Activated CD8-positive, alpha-beta T cell treated with anti-CD3 and anti-CD28 coated beads for 36 hours (primary cell): ENCODE measurements around the gene MRTO4. TPM values are rescaled to one million over a fixed set of nuclear protein-coding genes. Genes with fewer than 3 reads are reported as not detected.

Experiments
- ATAC-seq: fragments of 200-7000 bp; cut with Tn5 transposase; one replicate; pipeline ENCODE4 v1.10.0; 2021; ENCODE audit warnings: mild to moderate bottlenecking, moderate library complexity
- CTCF ChIA-PET: fragments of 350-600 bp; sonication (Branson Sonifier 250); formaldehyde crosslinking; loops from one replicate; lab custom pipeline; 2021; ENCODE audit warnings: antibody characterized with exemption; lab: Charles Lee
- POLR2A ChIA-PET: fragments of 350-600 bp; sonication (Branson Sonifier 250); formaldehyde crosslinking; loops from one replicate; lab custom pipeline; 2021; ENCODE audit warnings: antibody characterized with exemption; lab: Charles Lee
- DNase-seq: peaks from one replicate; pipeline ENCODE4 v3.0.0-alpha.2; 2020
- H3K27ac Mint-ChIP-seq: one replicate; pipeline ENCODE4 v1.8.0; 2021; ENCODE audit warnings: mild to moderate bottlenecking, mixed read lengths
- H3K27me3 Mint-ChIP-seq: one replicate; pipeline ENCODE4 v1.8.0; 2021; ENCODE audit warnings: mixed read lengths
- H3K36me3 Mint-ChIP-seq: one replicate; pipeline ENCODE4 v1.8.0; 2021; ENCODE audit warnings: low read depth, mixed read lengths
- H3K4me1 Mint-ChIP-seq: one replicate; pipeline ENCODE4 v1.8.0; 2021; ENCODE audit warnings: low read depth, mixed read lengths
- H3K4me3 Mint-ChIP-seq: one replicate; pipeline ENCODE4 v1.8.0; 2021; ENCODE audit warnings: mild to moderate bottlenecking, moderate library complexity, mixed read lengths
- H3K9me3 Mint-ChIP-seq: one replicate; pipeline ENCODE4 v1.8.0; 2021; ENCODE audit warnings: mixed read lengths
- CTCF ChIP-seq: fragments of 200-600 bp; IDR thresholded peaks from one replicate; pipeline ENCODE4 v1.8.0; 2022; ENCODE audit warnings: antibody characterized with exemption, mild to moderate bottlenecking
- intact Hi-C: fragments of 100-400 bp; cut with micrococcal nuclease; formaldehyde crosslinking; loops from one replicate; pipeline ENCODE4 v1.10.0; 2022
- total RNA-seq, 2 experiments: library from RNA; stranded (reverse); gene quantifications; one replicate each; pipeline ENCODE4 v1.2.3, GENCODE V29; 2021

MRTO4 gene
- total RNA-seq, 2 experiments from 2014 or later, result 90.9 to 93.4 TPM

- H3K4me3 Mint-ChIP-seq, result no peak overlapping the region
- H3K4me1 Mint-ChIP-seq, result peaks cover 28% of the 10 kb centered on the region
- H3K27me3 Mint-ChIP-seq, result no peaks in the 10 kb centered on the region
- H3K27ac Mint-ChIP-seq, result peak overlapping the region; percentile 80
- no peaks in the 10 kb centered on the region for H3K9me3 Mint-ChIP-seq
- DNase-seq (no peak), ATAC-seq (no peak)
- intact Hi-C loops, result no loop called here
- CTCF ChIA-PET, result no interaction called here
- H3K36me3 Mint-ChIP-seq, result peaks cover 55% of the 10 kb centered on the region
- no peak for TF ChIP-seq CTCF
- POLR2A ChIA-PET, result no interaction called here
Measured at GRCh38 chr1:19258353-19258752, 6.7 kb downstream of the MRTO4 start.

- no peak for TF ChIP-seq CTCF
- CTCF ChIA-PET, result interaction anchor here (1.5 kb wide), 1 partner anchor 393 kb away, joined by 3 read pairs; no protein-coding TSS in a partner anchor
- Mint-ChIP-seq H3K27me3 (no peaks in the 10 kb centered on the region), H3K9me3 (no peaks in the 10 kb centered on the region), H3K4me3 (no peak overlapping the region), H3K27ac (no peak overlapping the region), H3K4me1 (peaks cover 17% of the 10 kb centered on the region), H3K36me3 (peaks cover 41% of the 10 kb centered on the region)
- intact Hi-C loops, result loop anchor here (10.0 kb wide), 1 partner anchor 394 kb away; no protein-coding TSS in a partner anchor
- DNase-seq, result no peak
- POLR2A ChIA-PET, result interaction anchor here (0.6 to 6.3 kb wide), 6 partner anchors 9 to 377 kb away, joined by 3 to 41 read pairs (median 3); partner anchors contain the start of genes EMC1 and MRTO4
- no peak for ATAC-seq
Measured at GRCh38 chr1:19260211-19261138, 8.9 kb downstream of the MRTO4 start.

DNA sequence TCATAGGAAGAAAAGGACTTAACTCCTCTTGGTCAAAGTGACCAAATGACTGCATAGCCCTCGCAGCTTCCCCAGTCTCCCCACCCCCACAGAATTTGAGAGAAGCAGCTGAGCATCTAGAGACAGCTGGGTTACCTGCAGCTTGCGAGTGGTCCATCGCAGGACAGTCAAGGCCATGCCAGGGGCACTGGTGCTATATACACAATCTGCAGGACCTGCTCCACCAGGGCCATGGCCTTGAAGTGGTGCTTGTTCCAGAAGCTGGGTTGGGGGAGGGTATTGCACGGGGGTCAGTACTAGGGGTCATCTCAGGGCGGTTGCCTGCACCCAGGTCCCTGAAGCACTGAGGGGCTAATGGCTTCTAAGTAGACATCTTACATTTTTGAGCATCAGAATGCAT is 10.4 kb downstream of the MRTO4 start:
- no peaks in the 10 kb centered on the region for H3K27me3 Mint-ChIP-seq
- H3K9me3 Mint-ChIP-seq, result no peaks in the 10 kb centered on the region
- H3K36me3 Mint-ChIP-seq, result peaks cover 26% of the 10 kb centered on the region
- CTCF ChIA-PET, result no interaction called here
- H3K4me1 Mint-ChIP-seq, result peaks cover 5% of the 10 kb centered on the region
- ATAC-seq, result no peak
- intact Hi-C loops, result loop anchor here (10.0 kb wide), 1 partner anchor 393 kb away; no protein-coding TSS in a partner anchor
- H3K27ac Mint-ChIP-seq, result no peak overlapping the region
- DNase-seq, result no peak
- POLR2A ChIA-PET, result interaction anchor here (0.9 to 6.3 kb wide), 3 partner anchors 10 to 48 kb away, joined by 3 to 41 read pairs (median 5); partner anchors contain the start of genes EMC1 and MRTO4
- H3K4me3 Mint-ChIP-seq, result no peak overlapping the region
- no peak for TF ChIP-seq CTCF

DNA sequence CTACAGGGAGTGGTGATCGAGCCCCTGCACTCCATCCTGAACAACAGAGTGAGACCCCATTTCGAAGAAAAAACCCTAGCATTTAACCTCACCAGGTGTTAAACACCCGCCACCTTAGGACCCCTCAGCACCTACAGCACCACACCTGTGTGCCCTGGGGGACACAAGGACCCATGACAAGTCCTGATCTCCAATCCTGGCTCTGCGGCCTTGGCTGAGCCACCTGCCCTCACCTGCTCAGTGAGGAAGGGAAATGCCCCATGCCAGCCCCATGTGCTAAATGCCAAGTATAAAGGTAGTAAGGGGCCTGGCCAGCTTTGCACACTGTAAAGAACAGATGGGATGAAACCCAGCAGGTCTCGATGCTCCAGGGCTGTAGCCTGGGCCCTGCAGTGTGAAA is 11.1 kb downstream of the MRTO4 start:
- H3K9me3 Mint-ChIP-seq, result no peaks in the 10 kb centered on the region
- no peak for TF ChIP-seq CTCF
- DNase-seq, result no peak
- CTCF ChIA-PET, result interaction anchor here (1.1 kb wide), 1 partner anchor 22 kb away, joined by 4 read pairs; no protein-coding TSS in a partner anchor
- no peaks in the 10 kb centered on the region for H3K27me3 Mint-ChIP-seq
- H3K27ac Mint-ChIP-seq, result no peak overlapping the region
- peaks cover 19% of the 10 kb centered on the region for H3K36me3 Mint-ChIP-seq
- ATAC-seq, result no peak
- H3K4me3 Mint-ChIP-seq, result no peak overlapping the region
- intact Hi-C loops, result loop anchor here (10.0 kb wide), 1 partner anchor 392 kb away; no protein-coding TSS in a partner anchor
- POLR2A ChIA-PET, result interaction anchor here (0.6 to 6.3 kb wide), 3 partner anchors 8 to 33 kb away, joined by 3 to 41 read pairs (median 4); partner anchors contain the start of genes EMC1 and MRTO4
- no peaks in the 10 kb centered on the region for H3K4me1 Mint-ChIP-seq
